ENCODE data around the gene LDHAL6B.

DNA sequence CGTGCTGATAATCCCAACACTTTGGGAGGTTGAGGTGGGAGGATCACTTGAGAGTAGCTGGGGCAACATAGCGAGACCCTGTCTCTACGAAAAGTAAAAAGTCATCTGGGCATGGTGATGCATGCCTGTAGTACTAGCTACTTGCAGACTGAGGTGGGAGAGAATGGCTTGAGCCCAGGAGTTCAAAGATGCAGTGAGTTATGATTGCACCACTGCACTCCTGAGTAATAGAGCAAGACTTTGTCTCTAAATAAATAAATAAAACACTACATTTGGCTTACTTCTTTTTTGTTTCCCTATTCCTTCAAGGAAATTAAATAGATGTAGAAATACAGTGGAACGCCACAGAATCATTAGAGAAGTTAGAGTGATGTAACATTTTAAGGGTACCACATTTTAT, 20.1 kb upstream of the LDHAL6B start:
- TF ChIP-seq EZH2 (IDR thresholded peaks at IDR 0.05; ENCODE audit: insufficient read depth, low read length) = no peak
- TF ChIP-seq, protein P1, sequence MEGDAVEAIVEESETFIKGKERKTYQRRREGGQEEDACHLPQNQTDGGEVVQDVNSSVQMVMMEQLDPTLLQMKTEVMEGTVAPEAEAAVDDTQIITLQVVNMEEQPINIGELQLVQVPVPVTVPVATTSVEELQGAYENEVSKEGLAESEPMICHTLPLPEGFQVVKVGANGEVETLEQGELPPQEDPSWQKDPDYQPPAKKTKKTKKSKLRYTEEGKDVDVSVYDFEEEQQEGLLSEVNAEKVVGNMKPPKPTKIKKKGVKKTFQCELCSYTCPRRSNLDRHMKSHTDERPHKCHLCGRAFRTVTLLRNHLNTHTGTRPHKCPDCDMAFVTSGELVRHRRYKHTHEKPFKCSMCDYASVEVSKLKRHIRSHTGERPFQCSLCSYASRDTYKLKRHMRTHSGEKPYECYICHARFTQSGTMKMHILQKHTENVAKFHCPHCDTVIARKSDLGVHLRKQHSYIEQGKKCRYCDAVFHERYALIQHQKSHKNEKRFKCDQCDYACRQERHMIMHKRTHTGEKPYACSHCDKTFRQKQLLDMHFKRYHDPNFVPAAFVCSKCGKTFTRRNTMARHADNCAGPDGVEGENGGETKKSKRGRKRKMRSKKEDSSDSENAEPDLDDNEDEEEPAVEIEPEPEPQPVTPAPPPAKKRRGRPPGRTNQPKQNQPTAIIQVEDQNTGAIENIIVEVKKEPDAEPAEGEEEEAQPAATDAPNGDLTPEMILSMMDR (IDR thresholded peaks at IDR 0.05; ENCODE audit: insufficient read depth, low read depth, low read length) = no peak
